Measurements from ENCODE around the gene PKD2.
"Not testable (repeated sequence)": the region's sequence is repeated elsewhere in the genome, so short reads cannot be mapped to it uniquely, and the experiment has no call there.

Gene PKD2

DNA sequence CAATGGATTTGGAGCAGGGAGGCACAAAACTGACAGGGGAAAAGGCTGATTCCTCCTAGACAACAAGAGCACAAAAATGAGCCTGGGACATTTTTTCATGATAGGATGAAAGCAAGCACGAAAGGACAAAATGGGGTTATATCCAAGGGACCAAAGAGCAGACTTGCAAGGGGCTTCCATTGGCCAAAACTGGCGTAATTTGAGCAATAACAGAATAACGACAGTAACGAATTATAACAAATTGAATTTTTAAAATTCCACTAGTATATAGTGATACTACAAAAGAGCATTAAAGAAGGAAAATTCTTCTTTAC is 21.6 kb upstream of the PKD2 start:
- DNase-seq (ENCODE audit: extremely low spot score) = no peak
- no peak for TF ChIP-seq ZNF384 (IDR thresholded peaks at IDR 0.05)
- TF ChIP-seq TARDBP (IDR thresholded peaks at IDR 0.05) = no peak
- TF ChIP-seq SP1 (IDR thresholded peaks at IDR 0.05) = no peak
- TF ChIP-seq CTBP1 (IDR thresholded peaks at IDR 0.05; ENCODE audit: borderline replicate concordance) = no peak
- no peak for TF ChIP-seq NFRKB (IDR thresholded peaks at IDR 0.05)
- TF ChIP-seq FOXM1 (IDR thresholded peaks at IDR 0.05; ENCODE audit: borderline replicate concordance) = no peak
- ChIA-PET POLR2A (interaction anchor here (0.6 kb wide), 1 partner anchor 136 kb away, joined by 3 read pairs; no protein-coding TSS in a partner anchor), CTCF (interaction anchor here (1.0 to 1.1 kb wide), 3 partner anchors 9 to 133 kb away, joined by 3 to 4 read pairs (median 3); no protein-coding TSS in a partner anchor)

DNA sequence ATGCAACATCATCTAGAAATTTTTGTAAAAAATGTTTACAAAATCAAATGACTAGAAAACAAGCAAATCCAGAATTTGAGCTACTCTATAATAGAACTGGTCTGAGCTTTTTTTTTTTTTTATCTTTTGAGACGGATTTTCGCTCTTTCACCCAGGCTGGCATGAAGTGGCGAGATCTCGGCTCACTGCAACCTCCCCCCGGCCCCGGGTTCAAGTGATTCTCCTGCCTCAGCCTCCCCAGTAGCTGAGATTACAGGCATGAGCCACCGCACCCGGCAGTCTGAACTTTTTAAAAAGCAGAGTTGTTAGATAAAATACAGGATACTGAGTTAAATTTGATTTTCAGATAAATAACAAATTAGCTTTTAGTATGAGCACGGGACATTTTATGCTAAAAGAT is 20.9 kb upstream of the PKD2 start:
- TF ChIP-seq BHLHE40 (IDR thresholded peaks at IDR 0.05; ENCODE audit: borderline replicate concordance) (no peak), HDGF (IDR thresholded peaks at IDR 0.05; ENCODE audit: borderline replicate concordance) (no peak), ZNF384 (IDR thresholded peaks at IDR 0.05) (no peak), ARNT (IDR thresholded peaks at IDR 0.05) (no peak), FOXK2 (IDR thresholded peaks at IDR 0.05) (no peak)
- ChIA-PET CTCF (interaction anchor here (0.6 to 0.7 kb wide), 3 partner anchors 10 to 870 kb away, joined by 3 to 4 read pairs (median 3); no protein-coding TSS in a partner anchor), POLR2A (interaction anchor here (0.6 kb wide), 1 partner anchor 137 kb away, joined by 3 read pairs; no protein-coding TSS in a partner anchor)
- no peak for DNase-seq (ENCODE audit: extremely low spot score)

DNA sequence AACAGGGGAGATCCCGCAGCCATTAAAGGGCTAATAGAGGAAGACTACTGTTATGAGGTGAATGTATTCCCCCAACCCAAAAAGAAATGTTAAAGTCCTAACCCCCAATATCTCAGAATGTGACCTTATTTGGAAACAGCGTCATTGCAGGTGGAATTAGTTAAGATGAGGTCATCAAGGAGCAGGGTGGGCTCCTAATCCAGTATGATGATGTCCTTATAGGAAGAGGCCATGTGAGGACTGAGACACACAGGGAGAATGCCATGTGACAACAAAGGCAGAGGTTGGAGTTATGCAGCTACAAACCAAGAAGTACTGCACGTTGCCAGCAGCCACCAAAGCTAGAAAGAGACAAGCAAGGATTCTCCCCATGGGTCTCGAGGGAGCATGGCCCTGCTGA is 17.7 kb upstream of the PKD2 start:
- DNase-seq (ENCODE audit: extremely low spot score) = no peak
- CTCF ChIA-PET = no interaction called here
- TF ChIP-seq ARNT (IDR thresholded peaks at IDR 0.05) (no peak), LEF1 (IDR thresholded peaks at IDR 0.05; ENCODE audit: borderline replicate concordance) (no peak), ZNF384 (IDR thresholded peaks at IDR 0.05) (no peak), HDGF (IDR thresholded peaks at IDR 0.05; ENCODE audit: borderline replicate concordance) (no peak), L3MBTL2 (conservative IDR thresholded peaks at IDR 0.05) (no peak), NFRKB (IDR thresholded peaks at IDR 0.05) (no peak), CTBP1 (IDR thresholded peaks at IDR 0.05; ENCODE audit: borderline replicate concordance) (no peak), SUZ12 (IDR thresholded peaks at IDR 0.05) (no peak), TARDBP (IDR thresholded peaks at IDR 0.05) (no peak), FOXK2 (IDR thresholded peaks at IDR 0.05) (no peak), BHLHE40 (IDR thresholded peaks at IDR 0.05; ENCODE audit: borderline replicate concordance) (no peak)
- TF ChIP-seq, protein P1, sequence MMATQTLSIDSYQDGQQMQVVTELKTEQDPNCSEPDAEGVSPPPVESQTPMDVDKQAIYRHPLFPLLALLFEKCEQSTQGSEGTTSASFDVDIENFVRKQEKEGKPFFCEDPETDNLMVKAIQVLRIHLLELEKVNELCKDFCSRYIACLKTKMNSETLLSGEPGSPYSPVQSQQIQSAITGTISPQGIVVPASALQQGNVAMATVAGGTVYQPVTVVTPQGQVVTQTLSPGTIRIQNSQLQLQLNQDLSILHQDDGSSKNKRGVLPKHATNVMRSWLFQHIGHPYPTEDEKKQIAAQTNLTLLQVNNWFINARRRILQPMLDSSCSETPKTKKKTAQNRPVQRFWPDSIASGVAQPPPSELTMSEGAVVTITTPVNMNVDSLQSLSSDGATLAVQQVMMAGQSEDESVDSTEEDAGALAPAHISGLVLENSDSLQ (IDR thresholded peaks at IDR 0.05) = no peak
- POLR2A ChIA-PET = no interaction called here

DNA sequence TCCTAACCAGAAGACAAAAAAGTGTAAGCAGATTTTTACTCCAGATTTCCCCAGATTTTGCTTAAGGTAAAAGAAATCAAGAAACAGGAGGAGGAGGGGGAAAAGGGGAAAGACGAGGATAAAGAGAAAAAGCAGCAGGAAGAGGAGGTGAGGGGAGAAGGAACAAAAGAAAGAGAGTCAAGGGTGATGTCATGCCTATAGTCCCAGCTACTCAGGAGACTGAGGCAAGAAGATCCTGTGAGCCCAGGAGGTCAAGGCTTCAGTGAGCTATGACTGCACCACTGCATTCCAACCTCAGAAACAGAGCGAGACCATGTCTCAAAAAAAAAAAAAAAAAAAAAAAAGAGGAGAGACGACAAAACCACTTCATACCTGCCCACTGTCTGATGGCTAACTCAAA is 12.0 kb upstream of the PKD2 start:
- ChIA-PET CTCF (no interaction called here), POLR2A (no interaction called here)
- DNase-seq (ENCODE audit: extremely low spot score) = no peak
- TF ChIP-seq HDGF (IDR thresholded peaks at IDR 0.05; ENCODE audit: borderline replicate concordance) (no peak), ZNF384 (IDR thresholded peaks at IDR 0.05) (no peak), FOXK2 (IDR thresholded peaks at IDR 0.05) (no peak), FOXM1 (IDR thresholded peaks at IDR 0.05; ENCODE audit: borderline replicate concordance) (no peak), BHLHE40 (IDR thresholded peaks at IDR 0.05; ENCODE audit: borderline replicate concordance) (no peak), TARDBP (IDR thresholded peaks at IDR 0.05) (no peak), FOXA1 (IDR thresholded peaks at IDR 0.05) (no peak), ELF4 (IDR thresholded peaks at IDR 0.05) (no peak), CTBP1 (IDR thresholded peaks at IDR 0.05; ENCODE audit: borderline replicate concordance) (no peak), SUZ12 (IDR thresholded peaks at IDR 0.05) (no peak), L3MBTL2 (conservative IDR thresholded peaks at IDR 0.05) (no peak), SP1 (IDR thresholded peaks at IDR 0.05) (no peak), LEF1 (IDR thresholded peaks at IDR 0.05; ENCODE audit: borderline replicate concordance) (no peak), NFRKB (IDR thresholded peaks at IDR 0.05) (no peak), ARNT (IDR thresholded peaks at IDR 0.05) (no peak)
- TF ChIP-seq, protein P1 (IDR thresholded peaks at IDR 0.05) = no peak

DNA sequence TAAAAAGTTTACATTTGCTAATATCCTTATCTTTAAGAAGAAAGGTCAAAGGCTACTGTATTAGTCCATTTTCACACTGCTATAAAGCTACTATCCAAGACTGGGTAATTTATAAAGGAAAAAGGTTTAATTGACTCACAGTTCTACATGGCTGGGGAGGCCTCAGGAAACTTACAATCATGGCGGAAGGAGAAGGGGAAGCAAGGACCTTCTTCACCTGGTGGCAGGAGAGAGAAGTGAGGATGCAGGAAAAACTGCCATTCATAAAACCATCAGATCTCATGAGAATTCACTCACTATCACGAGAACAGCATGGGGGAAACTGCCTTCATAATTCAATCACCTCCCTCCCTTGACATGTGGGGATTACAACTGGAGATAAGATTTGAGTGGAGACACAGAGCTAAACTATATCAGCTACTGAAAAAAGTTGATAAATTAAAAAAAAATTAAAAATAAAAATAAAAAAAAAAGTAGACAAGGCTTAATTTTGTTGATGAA is 8.2 kb upstream of the PKD2 start:
- POLR2A ChIA-PET; DNase-seq (ENCODE audit: extremely low spot score): not testable (repeated sequence)
- CTCF ChIA-PET = interaction anchor here (0.7 kb wide), 1 partner anchor 30 kb away, joined by 3 read pairs; no protein-coding TSS in a partner anchor

DNA sequence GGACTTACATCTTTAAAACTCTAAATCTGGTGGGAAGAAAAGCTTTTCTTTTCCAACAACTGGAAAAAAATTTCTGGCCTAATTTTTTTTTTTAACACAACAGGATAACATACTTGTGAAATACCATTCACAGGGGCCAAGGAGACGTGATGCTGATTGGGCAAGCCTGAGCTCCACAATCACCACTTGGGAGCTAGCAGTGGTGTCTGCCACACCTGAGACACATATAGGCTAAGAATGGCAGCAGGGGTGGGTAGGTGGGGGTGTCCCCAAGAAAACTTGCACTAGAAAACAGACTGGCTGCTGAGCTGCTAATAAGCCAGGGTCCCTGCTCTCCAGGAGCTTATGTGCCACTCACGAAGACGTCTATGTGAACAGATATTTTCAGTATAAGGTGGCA is 5.6 kb upstream of the PKD2 start:
- DNase-seq (ENCODE audit: extremely low spot score) = no peak
- POLR2A ChIA-PET = no interaction called here
- CTCF ChIA-PET = interaction anchor here (0.7 to 1.3 kb wide), 2 partner anchors 28 to 165 kb away, joined by 3 to 4 read pairs; no protein-coding TSS in a partner anchor
- TF ChIP-seq CTBP1 (IDR thresholded peaks at IDR 0.05; ENCODE audit: borderline replicate concordance) = no peak
- TF ChIP-seq ELF4 (IDR thresholded peaks at IDR 0.05) = no peak
- TF ChIP-seq SUZ12 (IDR thresholded peaks at IDR 0.05) = no peak
- TF ChIP-seq SP1 (IDR thresholded peaks at IDR 0.05) = no peak
- TF ChIP-seq TARDBP (IDR thresholded peaks at IDR 0.05) = no peak
- no peak for TF ChIP-seq LEF1 (IDR thresholded peaks at IDR 0.05; ENCODE audit: borderline replicate concordance)
- TF ChIP-seq ARNT (IDR thresholded peaks at IDR 0.05) = no peak
- TF ChIP-seq, protein P1 (IDR thresholded peaks at IDR 0.05) = no peak
- no peak for TF ChIP-seq FOXM1 (IDR thresholded peaks at IDR 0.05; ENCODE audit: borderline replicate concordance)
- no peak for TF ChIP-seq FOXA1 (IDR thresholded peaks at IDR 0.05)
- no peak for TF ChIP-seq ZNF384 (IDR thresholded peaks at IDR 0.05)
- no peak for TF ChIP-seq FOXK2 (IDR thresholded peaks at IDR 0.05)
- no peak for TF ChIP-seq NFRKB (IDR thresholded peaks at IDR 0.05)
- no peak for TF ChIP-seq BHLHE40 (IDR thresholded peaks at IDR 0.05; ENCODE audit: borderline replicate concordance)
- no peak for TF ChIP-seq L3MBTL2 (conservative IDR thresholded peaks at IDR 0.05)
